Measurements from ENCODE around the gene SIM2.
A peak's percentile ranks its signal among the peaks of the same experiment; 100 is the strongest.

Gene SIM2

DNA sequence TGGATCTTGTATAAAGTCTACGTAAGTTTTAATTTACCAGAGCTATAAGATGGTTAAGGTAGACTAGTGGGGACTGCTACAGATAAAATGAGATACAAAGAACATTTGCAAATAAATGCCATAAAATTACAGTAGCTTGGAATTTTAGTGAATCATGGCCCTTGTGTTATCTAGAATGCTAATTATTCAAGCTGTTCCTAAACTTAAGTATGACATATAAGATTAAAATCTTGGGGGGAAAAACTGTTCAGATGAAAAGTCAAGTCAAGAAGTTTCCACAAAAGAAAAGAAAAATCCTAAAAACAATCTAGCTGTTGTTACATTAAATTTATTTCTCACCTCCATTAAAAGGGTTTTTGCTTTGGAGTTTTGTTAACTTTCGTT, 51.7 kb downstream of the SIM2 start:
- no peak for DNase-seq (ENCODE audit: low read depth)
- H3K4me3 ChIP-seq (ENCODE audit: control insufficient read depth, low read depth, low read length): no peak overlapping the region
- TF ChIP-seq CTCF (IDR thresholded peaks at IDR 0.05; ENCODE audit: control insufficient read depth, insufficient read depth, low read depth, low read length, missing control alignments): no peak

DNA sequence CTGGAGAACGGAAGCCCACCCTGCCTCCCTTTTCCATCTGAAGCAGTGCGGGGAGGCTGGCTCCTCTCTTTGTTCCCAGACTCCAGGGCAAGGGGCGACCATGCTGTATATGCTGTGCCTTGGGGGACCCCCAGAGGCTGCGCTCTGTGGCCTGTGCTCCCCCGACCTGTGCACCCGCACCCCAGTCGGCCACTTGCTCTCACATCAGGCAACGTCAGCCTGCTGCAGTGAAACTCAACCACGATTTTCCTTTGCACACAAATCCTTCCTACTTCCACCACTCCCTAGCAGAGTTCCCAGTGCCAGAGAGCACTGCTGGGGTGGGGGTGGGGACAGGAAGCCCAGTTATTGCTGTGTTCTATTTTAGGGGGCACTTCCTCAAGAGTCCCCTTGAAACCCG, 52.5 kb downstream of the SIM2 start:
- H3K4me3 ChIP-seq (ENCODE audit: control insufficient read depth, low read depth, low read length): no peak overlapping the region
- TF ChIP-seq CTCF (IDR thresholded peaks at IDR 0.05; ENCODE audit: control insufficient read depth, insufficient read depth, low read depth, low read length, missing control alignments): no peak
- DNase-seq (ENCODE audit: low read depth): no peak

DNA sequence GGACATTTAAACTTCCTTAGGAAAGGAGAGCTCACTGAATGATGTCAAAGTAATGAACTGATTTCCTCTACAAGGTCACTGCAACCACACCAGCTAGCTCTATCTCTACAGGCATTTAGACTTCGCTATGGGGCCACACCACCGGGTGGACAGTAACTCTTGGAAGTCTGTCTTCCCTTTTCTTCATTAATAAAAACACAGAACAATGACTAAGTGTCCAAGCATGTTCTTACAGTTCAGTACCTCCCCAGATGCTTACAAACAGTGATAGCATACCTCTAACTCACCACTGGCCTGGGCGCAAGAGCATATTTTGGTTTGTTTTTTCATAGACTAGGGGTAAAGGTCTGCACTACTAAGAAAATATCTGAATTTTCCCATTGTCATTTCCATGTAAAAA, 54.6 kb downstream of the SIM2 start:
- no peak for TF ChIP-seq CTCF (IDR thresholded peaks at IDR 0.05; ENCODE audit: control insufficient read depth, insufficient read depth, low read depth, low read length, missing control alignments)

DNA sequence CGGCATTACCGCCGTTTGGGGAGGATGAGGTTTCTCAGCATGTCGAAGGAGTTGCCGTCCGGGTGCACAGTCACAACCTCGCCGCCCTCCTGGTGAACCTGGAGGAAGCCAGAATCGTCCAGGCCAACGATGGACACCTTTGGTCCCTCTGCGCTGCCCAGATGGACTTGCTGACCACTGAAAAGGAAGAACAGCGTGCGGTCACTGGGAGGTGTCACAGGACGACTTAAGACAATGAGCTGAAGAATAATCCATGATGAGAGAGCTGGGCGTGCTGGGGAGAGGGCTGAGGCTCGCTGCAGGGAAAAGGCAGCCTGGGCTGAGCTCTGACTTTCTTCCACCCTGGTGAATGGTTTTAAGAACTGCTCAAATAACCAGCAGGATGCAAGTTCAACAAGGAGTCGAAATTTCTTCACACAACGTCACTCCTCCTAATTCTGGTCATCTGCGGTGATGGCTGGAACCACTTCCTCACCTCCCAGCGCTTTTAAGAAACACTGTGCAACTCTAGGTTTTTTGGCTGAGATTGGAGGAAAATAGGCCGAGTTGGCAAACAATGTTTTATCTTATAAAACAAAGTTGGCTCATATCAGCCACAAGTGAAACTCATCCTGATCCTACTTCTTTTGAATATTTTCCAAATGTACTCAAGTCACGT, 55.5 kb downstream of the SIM2 start:
- DNase-seq (ENCODE audit: low read depth): no peak
- no peak for TF ChIP-seq CTCF (IDR thresholded peaks at IDR 0.05; ENCODE audit: control insufficient read depth, insufficient read depth, low read depth, low read length, missing control alignments)
- H3K4me3 ChIP-seq (ENCODE audit: control insufficient read depth, low read depth, low read length): no peak overlapping the region

More for the DNA sequence above, 54.6 kb downstream of the SIM2 start:
- H3K4me3 ChIP-seq (ENCODE audit: control insufficient read depth, low read depth, low read length): no peak overlapping the region
- DNase-seq (ENCODE audit: low read depth): peak; percentile 10

DNA sequence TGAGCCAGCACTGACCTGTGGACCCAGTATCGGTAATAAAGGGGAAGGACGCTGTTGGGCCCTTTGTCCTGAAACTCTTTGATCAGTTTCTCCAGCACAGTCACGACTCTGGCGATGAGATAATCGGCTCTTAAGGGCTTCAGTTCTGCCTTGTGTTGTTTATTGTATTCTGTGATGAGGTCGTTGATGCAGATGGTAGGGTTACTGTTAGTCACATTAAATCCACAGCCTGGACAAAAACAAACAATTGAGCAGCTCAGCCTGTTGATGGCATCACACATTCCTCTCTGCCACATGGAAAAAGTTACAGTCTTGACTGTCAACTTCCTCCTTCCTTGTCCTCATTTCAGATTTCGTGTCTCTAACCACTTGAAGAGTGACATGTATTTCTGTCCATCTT, 57.6 kb downstream of the SIM2 start:
- DNase-seq (ENCODE audit: low read depth): no peak
- no peak overlapping the region for H3K4me3 ChIP-seq (ENCODE audit: control insufficient read depth, low read depth, low read length)
- TF ChIP-seq CTCF (IDR thresholded peaks at IDR 0.05; ENCODE audit: control insufficient read depth, insufficient read depth, low read depth, low read length, missing control alignments): no peak

- no peak for DNase-seq (ENCODE audit: low read depth)
- no peak overlapping the region for H3K4me3 ChIP-seq (ENCODE audit: control insufficient read depth, low read depth, low read length)
- no peak for TF ChIP-seq CTCF (IDR thresholded peaks at IDR 0.05; ENCODE audit: control insufficient read depth, insufficient read depth, low read depth, low read length, missing control alignments)
Measured at GRCh38 chr21:36757196-36757595, 58.3 kb downstream of the SIM2 start.
